ENCODE data around the gene UTY. TPM values are rescaled to one million over a fixed set of nuclear protein-coding genes. Genes with fewer than 3 reads are reported as not detected.

UTY gene
- total and polyA plus RNA-seq, 2 experiments from 2014 or later = 15.7 to 36.3 TPM

DNA sequence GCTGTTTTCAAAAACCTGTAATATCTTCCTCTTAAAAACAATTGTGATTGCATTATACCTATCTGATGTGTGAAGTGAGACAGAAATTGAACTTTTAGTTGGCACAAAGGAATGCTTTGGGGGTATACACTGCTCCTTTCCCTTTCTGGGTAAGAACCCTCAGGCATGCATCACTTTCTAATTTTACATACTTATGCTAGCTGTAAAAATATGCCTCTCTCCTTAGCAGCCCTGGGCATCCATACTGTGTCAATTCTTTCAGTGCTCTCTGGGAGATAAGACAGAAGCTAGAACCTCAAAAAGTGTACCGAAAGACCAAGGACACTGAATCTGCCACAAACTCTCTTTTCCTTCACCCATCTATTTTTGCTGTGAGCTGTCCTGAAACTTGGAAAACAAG is 246.7 kb downstream of the UTY start:
- Histone ChIP-seq H3K4me1 (ENCODE audit: insufficient read depth) (no peaks in the 10 kb centered on the region), H3K9me2 (ENCODE audit: insufficient read depth) (no peaks in the 10 kb centered on the region), H3K4me3 (no peak overlapping the region), H4K20me1 (replicated peaks; ENCODE audit: insufficient read depth) (no peaks in the 10 kb centered on the region), H3K79me2 (replicated peaks; ENCODE audit: insufficient read depth) (no peaks in the 10 kb centered on the region), H3K4me2 (no peak overlapping the region), H3K27ac (ENCODE audit: low read depth) (no peak overlapping the region), H3F3A (replicated peaks; ENCODE audit: low read depth) (no peaks in the 10 kb centered on the region), H3K36me3 (ENCODE audit: insufficient read depth) (no peaks in the 10 kb centered on the region), H2AFZ (no peak overlapping the region), H3K27me3 (ENCODE audit: insufficient read depth) (no peaks in the 10 kb centered on the region)
- TF ChIP-seq STAT1 (IDR thresholded peaks at IDR 0.05; ENCODE audit: unreplicated experiment) = no peak
- no peak for TF ChIP-seq POLR2AphosphoS5 (IDR thresholded peaks at IDR 0.05; ENCODE audit: low read depth)
- TF ChIP-seq ZNF114 (CRISPR knock-in tag; IDR thresholded peaks at IDR 0.05) = no peak
- TF ChIP-seq CREB1 (CRISPR knock-in tag; IDR thresholded peaks at IDR 0.05; ENCODE audit: low read depth) = no peak
- TF ChIP-seq EZH2 (IDR thresholded peaks at IDR 0.05; ENCODE audit: low read depth, unreplicated experiment) = no peak
- TF ChIP-seq JUNB (IDR thresholded peaks at IDR 0.05; ENCODE audit: unreplicated experiment) = no peak
- no peak for TF ChIP-seq NANOG (IDR thresholded peaks at IDR 0.05; ENCODE audit: borderline replicate concordance)
- TF ChIP-seq ZNF462 (CRISPR knock-in tag; IDR thresholded peaks at IDR 0.05) = no peak
- no peak for TF ChIP-seq ETS1 (IDR thresholded peaks at IDR 0.05)
- TF ChIP-seq, protein P1, sequence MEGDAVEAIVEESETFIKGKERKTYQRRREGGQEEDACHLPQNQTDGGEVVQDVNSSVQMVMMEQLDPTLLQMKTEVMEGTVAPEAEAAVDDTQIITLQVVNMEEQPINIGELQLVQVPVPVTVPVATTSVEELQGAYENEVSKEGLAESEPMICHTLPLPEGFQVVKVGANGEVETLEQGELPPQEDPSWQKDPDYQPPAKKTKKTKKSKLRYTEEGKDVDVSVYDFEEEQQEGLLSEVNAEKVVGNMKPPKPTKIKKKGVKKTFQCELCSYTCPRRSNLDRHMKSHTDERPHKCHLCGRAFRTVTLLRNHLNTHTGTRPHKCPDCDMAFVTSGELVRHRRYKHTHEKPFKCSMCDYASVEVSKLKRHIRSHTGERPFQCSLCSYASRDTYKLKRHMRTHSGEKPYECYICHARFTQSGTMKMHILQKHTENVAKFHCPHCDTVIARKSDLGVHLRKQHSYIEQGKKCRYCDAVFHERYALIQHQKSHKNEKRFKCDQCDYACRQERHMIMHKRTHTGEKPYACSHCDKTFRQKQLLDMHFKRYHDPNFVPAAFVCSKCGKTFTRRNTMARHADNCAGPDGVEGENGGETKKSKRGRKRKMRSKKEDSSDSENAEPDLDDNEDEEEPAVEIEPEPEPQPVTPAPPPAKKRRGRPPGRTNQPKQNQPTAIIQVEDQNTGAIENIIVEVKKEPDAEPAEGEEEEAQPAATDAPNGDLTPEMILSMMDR (conservative IDR thresholded peaks at IDR 0.05; ENCODE audit: low read depth in 2 of 2) = no peak
- no peak for TF ChIP-seq ZNF331 (CRISPR knock-in tag; IDR thresholded peaks at IDR 0.05; ENCODE audit: low read depth)
- no peak for TF ChIP-seq EZH2phosphoT487 (IDR thresholded peaks at IDR 0.05; ENCODE audit: unreplicated experiment)
- no peak for TF ChIP-seq REST (IDR thresholded peaks at IDR 0.05; ENCODE audit: unreplicated experiment)
- no peak overlapping the region for H3K27ac Mint-ChIP-seq
- no peak overlapping the region for H3K4me3 Mint-ChIP-seq
- H3K9me3 Mint-ChIP-seq = peaks cover 54% of the 10 kb centered on the region
- no peaks in the 10 kb centered on the region for H3K4me1 Mint-ChIP-seq
- ATAC-seq = no peak
- no peaks in the 10 kb centered on the region for H3K27me3 Mint-ChIP-seq (ENCODE audit: insufficient read depth, low read depth, poor library complexity)
- H3K36me3 Mint-ChIP-seq (ENCODE audit: low read depth) = peaks cover 64% of the 10 kb centered on the region
- no peak for DNase-seq (ENCODE audit: low spot score)

Measured in GM23338 (cell line).